Parathyroid adenoma (tissue), 2 donors: ENCODE results near the gene RBKS.
"Not testable (repeated sequence)": the region's sequence is repeated elsewhere in the genome, so short reads cannot be mapped to it uniquely, and the experiment has no call there.

Experiments
- H2AFZ ChIP-seq: fragments of 300-600 bp; sonication (generic); one replicate; pipeline ENCODE4 v1.7.0; 2017; ENCODE audit warnings: antibody characterized with exemption, mild to moderate bottlenecking
- H3K27ac ChIP-seq: fragments of 300-600 bp; sonication (generic); one replicate; pipeline ENCODE4 v1.7.0; 2017
- H3K27me3 ChIP-seq: fragments of 300-600 bp; sonication (generic); one replicate; pipeline ENCODE4 v1.7.0; 2017; ENCODE audit warnings: low read length; ENCODE audit not compliant: control insufficient read depth, insufficient read depth
- H3K36me3 ChIP-seq: fragments of 300-600 bp; sonication (generic); one replicate; pipeline ENCODE4 v1.7.0; 2017; ENCODE audit warnings: low read length; ENCODE audit not compliant: control insufficient read depth, insufficient read depth
- H3K4me1 ChIP-seq: fragments of 300-600 bp; sonication (generic); one replicate; pipeline ENCODE4 v1.7.0; 2017; ENCODE audit warnings: control low read depth
- H3K4me2 ChIP-seq: fragments of 300-600 bp; sonication (generic); one replicate; pipeline ENCODE4 v1.7.0; 2017; ENCODE audit warnings: low read length
- H3K4me3 ChIP-seq: fragments of 300-600 bp; sonication (generic); one replicate; pipeline ENCODE4 v1.7.0; 2017; ENCODE audit warnings: low read depth, low read length
- H3K79me2 ChIP-seq: fragments of 300-600 bp; sonication (generic); one replicate; pipeline ENCODE4 v1.7.0; 2017; ENCODE audit warnings: control low read depth
- H3K9ac ChIP-seq: fragments of 300-600 bp; sonication (generic); one replicate; pipeline ENCODE4 v1.7.0; 2017; ENCODE audit warnings: mild to moderate bottlenecking
- H3K9me3 ChIP-seq: fragments of 300-600 bp; sonication (generic); one replicate; pipeline ENCODE4 v1.7.0; 2017; ENCODE audit warnings: low read length; ENCODE audit not compliant: control insufficient read depth
- TF ChIP-seq, protein P1 (sequence below): fragments of 300-600 bp; sonication (generic); IDR thresholded peaks from one replicate; pipeline ENCODE4 v1.7.0; 2017; ENCODE audit warnings: antibody characterized with exemption, mild to moderate bottlenecking
- donor health status: primary hyperparathyroidism.

RBKS gene

DNA sequence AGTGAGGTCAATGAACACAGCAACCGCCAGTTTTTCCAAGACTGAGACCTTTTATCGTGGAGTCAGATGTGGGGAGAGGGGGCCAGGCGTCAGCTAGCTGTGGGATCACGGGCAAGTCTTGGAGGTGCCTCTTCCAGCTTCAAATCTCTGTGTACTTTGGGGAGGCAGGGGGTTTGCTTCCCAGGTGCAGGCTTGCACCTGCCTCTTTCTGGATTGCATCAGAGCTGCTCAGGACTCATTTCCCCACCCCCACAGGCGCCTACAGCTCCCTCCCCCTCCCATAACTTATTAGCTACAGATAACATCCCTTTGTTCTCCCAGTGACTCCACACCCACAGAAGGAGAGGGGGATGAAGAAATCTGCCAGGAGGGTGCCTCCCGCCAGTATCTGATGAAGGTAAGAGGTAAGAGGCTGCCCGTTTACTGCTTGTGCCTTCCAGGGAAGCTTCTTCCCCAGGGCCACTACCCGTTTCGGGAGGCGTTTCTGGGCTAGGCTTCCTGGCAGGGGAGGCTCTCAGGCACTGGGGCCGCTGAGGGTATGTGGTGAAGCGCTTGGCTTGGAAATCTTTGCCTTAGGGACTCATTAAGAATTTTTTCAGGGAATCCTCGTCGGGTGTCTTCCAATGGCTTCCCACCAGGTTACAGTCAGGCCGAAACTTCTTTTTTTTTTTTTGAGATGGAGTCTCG is 137.5 kb downstream of the RBKS start:
- H3K27me3 ChIP-seq = no peaks in the 10 kb centered on the region
- TF ChIP-seq, protein P1, sequence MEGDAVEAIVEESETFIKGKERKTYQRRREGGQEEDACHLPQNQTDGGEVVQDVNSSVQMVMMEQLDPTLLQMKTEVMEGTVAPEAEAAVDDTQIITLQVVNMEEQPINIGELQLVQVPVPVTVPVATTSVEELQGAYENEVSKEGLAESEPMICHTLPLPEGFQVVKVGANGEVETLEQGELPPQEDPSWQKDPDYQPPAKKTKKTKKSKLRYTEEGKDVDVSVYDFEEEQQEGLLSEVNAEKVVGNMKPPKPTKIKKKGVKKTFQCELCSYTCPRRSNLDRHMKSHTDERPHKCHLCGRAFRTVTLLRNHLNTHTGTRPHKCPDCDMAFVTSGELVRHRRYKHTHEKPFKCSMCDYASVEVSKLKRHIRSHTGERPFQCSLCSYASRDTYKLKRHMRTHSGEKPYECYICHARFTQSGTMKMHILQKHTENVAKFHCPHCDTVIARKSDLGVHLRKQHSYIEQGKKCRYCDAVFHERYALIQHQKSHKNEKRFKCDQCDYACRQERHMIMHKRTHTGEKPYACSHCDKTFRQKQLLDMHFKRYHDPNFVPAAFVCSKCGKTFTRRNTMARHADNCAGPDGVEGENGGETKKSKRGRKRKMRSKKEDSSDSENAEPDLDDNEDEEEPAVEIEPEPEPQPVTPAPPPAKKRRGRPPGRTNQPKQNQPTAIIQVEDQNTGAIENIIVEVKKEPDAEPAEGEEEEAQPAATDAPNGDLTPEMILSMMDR = no peak
- no peak overlapping the region for H3K4me3 ChIP-seq
- H3K27ac ChIP-seq = no peak overlapping the region
- no peaks in the 10 kb centered on the region for H3K79me2 ChIP-seq
- no peaks in the 10 kb centered on the region for H3K9me3 ChIP-seq
- H3K9ac ChIP-seq = no peak overlapping the region
- peak overlapping the region; percentile 79 for H2AFZ ChIP-seq
- no peaks in the 10 kb centered on the region for H3K4me1 ChIP-seq
- H3K36me3 ChIP-seq = no peaks in the 10 kb centered on the region
- H3K4me2 ChIP-seq = no peak overlapping the region

DNA sequence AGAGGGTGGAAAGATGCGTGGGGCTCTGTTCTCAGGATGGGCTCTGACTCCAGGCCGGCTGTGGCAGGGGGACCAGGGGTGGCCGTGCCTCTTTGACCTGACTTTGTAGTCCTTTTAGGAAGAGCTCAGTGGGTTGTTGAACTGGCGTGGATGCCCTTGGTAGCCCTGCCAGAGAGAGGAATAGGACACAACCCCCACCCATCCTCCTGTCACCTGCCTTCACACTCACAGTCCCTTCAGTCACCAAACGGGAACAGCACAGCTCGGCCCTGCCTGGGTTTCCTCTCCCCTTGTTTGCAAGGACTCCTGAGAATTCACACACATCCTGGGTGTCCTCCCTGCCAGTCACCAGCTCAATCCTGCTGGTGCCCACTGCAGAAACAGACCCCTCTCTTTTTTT is 138.8 kb downstream of the RBKS start:
- H3K4me3 ChIP-seq = no peak overlapping the region
- no peak overlapping the region for H2AFZ ChIP-seq
- no peaks in the 10 kb centered on the region for H3K79me2 ChIP-seq
- no peak overlapping the region for H3K27ac ChIP-seq
- TF ChIP-seq, protein P1 = no peak
- no peak overlapping the region for H3K4me2 ChIP-seq
- no peaks in the 10 kb centered on the region for H3K9me3 ChIP-seq
- H3K27me3 ChIP-seq = no peaks in the 10 kb centered on the region
- no peaks in the 10 kb centered on the region for H3K4me1 ChIP-seq
- H3K36me3 ChIP-seq = no peaks in the 10 kb centered on the region
- no peak overlapping the region for H3K9ac ChIP-seq

DNA sequence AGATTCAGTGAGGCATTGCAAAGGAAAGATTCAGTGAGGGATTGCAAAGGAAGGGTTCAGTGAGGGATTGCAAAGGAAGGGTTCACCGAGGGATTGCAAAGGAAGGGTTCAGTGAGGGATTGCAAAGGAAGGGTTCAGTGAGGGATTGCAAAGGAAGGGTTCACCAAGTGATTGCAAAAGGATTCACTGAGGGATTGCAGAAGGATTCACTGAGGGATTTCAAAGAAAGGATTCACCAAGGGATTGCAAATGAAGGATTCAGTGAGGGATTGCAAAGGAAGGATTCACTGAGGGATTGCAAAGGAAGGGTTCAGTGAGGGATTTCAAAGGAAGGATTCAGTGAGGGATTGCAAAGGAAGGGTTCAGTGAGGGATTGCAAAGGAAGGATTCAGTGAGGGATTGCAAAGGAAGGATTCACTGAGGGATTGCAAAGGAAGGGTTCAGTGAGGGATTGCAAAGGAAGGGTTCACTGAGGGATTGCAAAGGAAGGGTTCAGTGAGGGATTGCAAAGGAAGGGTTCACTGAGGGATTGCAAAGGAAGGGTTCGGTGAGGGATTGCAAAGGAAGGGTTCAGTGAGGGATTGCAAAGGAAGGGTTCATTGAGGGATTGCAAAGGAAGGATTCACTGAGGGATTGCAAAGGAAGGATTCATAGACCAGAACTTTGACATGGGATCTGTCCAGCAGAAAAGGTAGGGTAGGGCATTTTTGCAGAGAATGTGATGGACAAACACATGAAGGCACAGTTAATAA is 141.2 kb downstream of the RBKS start:
- not testable (repeated sequence) for H3K79me2 ChIP-seq, H3K4me2 ChIP-seq, H3K36me3 ChIP-seq, H3K4me3 ChIP-seq, H3K4me1 ChIP-seq, H3K9me3 ChIP-seq, H3K27ac ChIP-seq, H3K27me3 ChIP-seq, H2AFZ ChIP-seq, H3K9ac ChIP-seq

DNA sequence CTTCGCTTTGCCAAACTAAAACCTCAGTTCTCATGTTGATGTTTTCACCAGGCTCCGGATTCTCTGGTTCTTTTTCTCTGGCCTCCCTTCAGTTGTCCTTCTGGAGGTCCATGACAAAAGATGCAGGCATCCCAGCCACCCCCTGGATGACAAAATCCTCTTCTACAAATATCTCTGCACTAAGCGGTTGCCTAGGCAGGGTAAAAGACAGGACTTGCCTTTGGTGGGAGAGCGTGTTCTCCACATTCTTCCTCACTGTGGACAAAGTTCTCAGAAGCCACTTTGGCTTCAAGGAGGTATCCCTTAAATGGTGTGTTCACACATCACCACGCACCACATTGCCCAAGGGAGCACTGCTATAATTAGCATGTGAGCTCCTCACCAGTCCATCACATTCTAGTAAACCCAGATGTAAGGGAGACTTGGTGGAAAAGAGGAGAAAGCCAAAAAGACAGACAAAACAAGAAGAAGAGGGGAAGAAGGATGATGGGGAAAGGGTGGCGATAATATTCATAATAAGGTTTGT is 142.3 kb downstream of the RBKS start:
- Histone ChIP-seq H3K36me3 (no peaks in the 10 kb centered on the region), H3K4me3 (no peak overlapping the region), H3K9ac (no peak overlapping the region), H3K9me3 (no peaks in the 10 kb centered on the region), H3K27ac (no peak overlapping the region), H3K4me1 (no peaks in the 10 kb centered on the region), H3K4me2 (no peak overlapping the region), H2AFZ (no peak overlapping the region), H3K79me2 (no peaks in the 10 kb centered on the region), H3K27me3 (no peaks in the 10 kb centered on the region)
- TF ChIP-seq, protein P1 = no peak

DNA sequence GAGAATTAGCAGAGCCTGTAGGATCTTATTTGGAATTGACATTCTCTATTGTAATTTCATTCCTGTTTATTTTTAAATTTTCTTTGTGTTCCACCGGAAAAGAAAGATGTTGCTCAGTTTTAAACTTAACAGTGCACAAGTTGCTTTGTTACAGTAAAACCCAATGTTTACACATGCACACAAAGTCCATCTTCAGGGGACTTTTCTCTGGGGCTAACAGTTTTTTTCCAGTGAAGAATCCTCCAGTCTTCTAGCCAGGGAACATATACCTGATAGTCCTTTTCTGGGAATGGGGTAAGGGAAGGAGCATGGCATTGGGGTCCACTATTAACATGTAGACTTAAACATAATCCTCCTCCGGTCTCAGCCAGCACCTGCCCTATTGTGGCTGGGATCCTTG is 143.9 kb downstream of the RBKS start:
- TF ChIP-seq, protein P1 = no peak
- H3K4me3 ChIP-seq = no peak overlapping the region

DNA sequence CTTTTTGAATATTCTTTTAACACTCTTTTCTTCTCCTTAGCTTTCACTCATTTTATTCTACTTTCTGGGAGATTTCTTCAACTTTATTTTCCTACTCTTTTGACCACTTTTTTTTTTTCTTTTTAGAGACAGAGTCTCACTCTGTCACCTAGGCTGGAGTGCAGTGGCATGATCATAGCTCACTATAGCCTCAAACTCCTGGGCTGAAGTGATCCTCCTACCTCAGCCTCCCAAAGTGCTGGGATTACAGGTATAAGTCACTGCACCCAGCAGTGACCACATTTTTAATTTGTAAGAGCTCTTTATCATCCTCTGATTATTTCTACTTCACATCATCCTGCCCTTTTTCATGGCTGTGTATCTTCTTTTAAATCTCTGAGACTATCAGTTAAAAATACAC is 144.7 kb downstream of the RBKS start:
- H3K4me1 ChIP-seq, H3K36me3 ChIP-seq, H3K9me3 ChIP-seq, H3K9ac ChIP-seq, H3K4me3 ChIP-seq, H3K27me3 ChIP-seq, H2AFZ ChIP-seq, H3K79me2 ChIP-seq, H3K4me2 ChIP-seq, H3K27ac ChIP-seq: not testable (repeated sequence)

More for the DNA sequence above, 143.9 kb downstream of the RBKS start:
- no peak overlapping the region for H3K27ac ChIP-seq
- no peak overlapping the region for H3K9ac ChIP-seq
- H3K4me1 ChIP-seq = no peaks in the 10 kb centered on the region
- no peaks in the 10 kb centered on the region for H3K27me3 ChIP-seq
- no peaks in the 10 kb centered on the region for H3K79me2 ChIP-seq
- no peak overlapping the region for H2AFZ ChIP-seq
- no peak overlapping the region for H3K4me2 ChIP-seq
- H3K36me3 ChIP-seq = no peaks in the 10 kb centered on the region
- no peaks in the 10 kb centered on the region for H3K9me3 ChIP-seq
